Measurements from ENCODE around the gene HHAT.

HHAT gene

GRCh38 chr1:210624722-210625121, 296.0 kb downstream of the HHAT start:
- in situ Hi-C loops (cut with MboI; ENCODE audit: low sequenced_read_pairs, unreplicated experiment): no loop called here
- DNase-seq (ENCODE audit: low spot score): no peak
- no peak for TF ChIP-seq CTCF (IDR thresholded peaks at IDR 0.05; ENCODE audit: borderline replicate concordance, control extremely low read depth, extremely low read depth, insufficient read depth, missing control alignments)

- in situ Hi-C loops (cut with MboI; ENCODE audit: low sequenced_read_pairs, unreplicated experiment): no loop called here
- no peak for DNase-seq (ENCODE audit: low spot score)
- TF ChIP-seq CTCF (IDR thresholded peaks at IDR 0.05; ENCODE audit: borderline replicate concordance, control extremely low read depth, extremely low read depth, insufficient read depth, missing control alignments): no peak
Measured at GRCh38 chr1:210625715-210626114, 297.0 kb downstream of the HHAT start.

DNA sequence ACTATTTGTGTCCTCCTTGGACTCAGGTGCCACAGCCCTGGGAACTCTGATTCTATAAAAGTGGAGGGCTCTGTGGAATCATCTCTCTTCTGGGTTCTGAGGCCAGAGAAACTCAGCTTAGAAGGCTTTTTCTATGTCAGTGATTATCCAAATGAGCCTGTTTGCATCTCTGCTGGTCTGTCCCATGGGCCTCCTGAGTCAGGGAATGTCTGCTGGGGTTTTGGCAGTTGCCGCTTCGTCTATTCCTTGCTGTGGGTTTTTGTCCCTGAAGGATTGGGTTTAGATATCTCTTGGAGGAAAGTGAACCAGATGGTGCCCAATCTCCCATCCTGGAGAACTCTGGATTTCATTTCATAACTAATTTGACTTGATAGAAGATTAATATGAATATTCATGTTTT, 297.6 kb downstream of the HHAT start:
- TF ChIP-seq CTCF (IDR thresholded peaks at IDR 0.05; ENCODE audit: borderline replicate concordance, control extremely low read depth, extremely low read depth, insufficient read depth, missing control alignments): no peak
- in situ Hi-C loops (cut with MboI; ENCODE audit: low sequenced_read_pairs, unreplicated experiment): no loop called here
- no peak for DNase-seq (ENCODE audit: low spot score)

DNA sequence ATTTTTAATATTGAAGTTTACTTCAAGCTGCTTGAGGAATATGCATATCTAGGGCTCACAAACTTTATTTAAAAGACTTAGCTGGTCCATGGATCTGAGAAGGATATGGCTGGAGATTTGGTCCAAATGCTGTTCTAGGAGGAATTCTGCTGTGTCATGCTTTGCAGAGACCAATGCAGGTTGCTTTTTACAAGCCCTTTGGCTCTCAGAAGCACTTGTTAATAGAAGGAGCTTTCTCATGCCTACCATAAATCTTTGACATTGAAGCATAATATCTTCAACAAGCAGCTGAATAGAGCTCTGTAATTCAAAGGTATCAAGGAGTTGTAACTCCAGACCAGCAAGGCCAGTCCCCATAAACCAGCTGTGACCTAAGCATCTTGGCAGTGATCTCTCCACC, 299.1 kb downstream of the HHAT start:
- TF ChIP-seq CTCF (IDR thresholded peaks at IDR 0.05; ENCODE audit: borderline replicate concordance, control extremely low read depth, extremely low read depth, insufficient read depth, missing control alignments): no peak
- DNase-seq (ENCODE audit: low spot score): no peak
- in situ Hi-C loops (cut with MboI; ENCODE audit: low sequenced_read_pairs, unreplicated experiment): no loop called here

DNA sequence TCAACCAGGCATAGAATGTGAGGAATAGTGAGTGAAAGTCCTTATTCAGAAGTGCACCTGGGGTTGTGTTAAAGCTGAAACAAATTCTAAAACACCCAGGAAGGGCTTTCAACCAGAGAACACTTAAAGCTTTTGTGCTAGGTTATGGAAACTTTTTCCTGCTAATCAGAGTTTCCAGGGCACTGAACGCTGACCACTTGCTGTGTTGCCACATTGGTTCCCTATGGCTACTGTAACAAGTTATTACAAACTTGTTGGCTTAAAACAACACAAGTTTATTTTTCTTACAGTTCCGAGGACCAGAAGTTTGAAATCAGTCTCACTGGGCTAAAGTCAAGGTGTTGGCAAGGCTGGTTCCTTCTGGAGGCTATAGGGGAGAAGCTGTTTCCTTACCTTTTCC, 300.6 kb downstream of the HHAT start:
- in situ Hi-C loops (cut with MboI; ENCODE audit: low sequenced_read_pairs, unreplicated experiment): no loop called here
- TF ChIP-seq CTCF (IDR thresholded peaks at IDR 0.05; ENCODE audit: borderline replicate concordance, control extremely low read depth, extremely low read depth, insufficient read depth, missing control alignments): no peak
- DNase-seq (ENCODE audit: low spot score): no peak

- TF ChIP-seq CTCF (IDR thresholded peaks at IDR 0.05; ENCODE audit: borderline replicate concordance, control extremely low read depth, extremely low read depth, insufficient read depth, missing control alignments): no peak
- in situ Hi-C loops (cut with MboI; ENCODE audit: low sequenced_read_pairs, unreplicated experiment): no loop called here
- DNase-seq (ENCODE audit: low spot score): no peak
Measured at GRCh38 chr1:210631399-210631798, 302.7 kb downstream of the HHAT start.

DNA sequence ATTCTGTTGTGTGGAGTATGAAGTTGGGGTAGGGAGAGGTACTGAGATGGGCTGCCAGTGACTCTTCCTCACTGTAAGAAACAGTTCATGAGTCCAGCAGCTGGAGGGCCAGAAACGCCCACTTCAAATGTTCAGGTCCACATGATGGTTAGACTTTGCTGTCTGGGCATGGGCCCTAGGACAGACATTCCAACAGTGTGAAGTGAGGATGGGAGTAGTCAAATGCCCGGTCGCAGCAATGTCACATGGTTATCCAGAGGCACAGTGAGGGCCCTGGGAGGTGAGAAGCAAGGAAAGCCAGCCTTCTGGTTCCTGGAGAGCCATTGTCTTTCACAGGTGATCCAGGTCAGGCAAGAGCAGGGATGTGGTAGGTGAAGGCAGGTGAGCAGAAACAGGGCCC, 304.4 kb downstream of the HHAT start:
- TF ChIP-seq CTCF (IDR thresholded peaks at IDR 0.05; ENCODE audit: borderline replicate concordance, control extremely low read depth, extremely low read depth, insufficient read depth, missing control alignments): no peak
- DNase-seq (ENCODE audit: low spot score): no peak
- in situ Hi-C loops (cut with MboI; ENCODE audit: low sequenced_read_pairs, unreplicated experiment): no loop called here

Data from GM13976 (cell line).